ENCODE data around the gene LRSAM1.

The LRSAM1 gene

GRCh38 chr9:127495884-127496555, 44.7 kb downstream of the LRSAM1 start:
- no peak for DNase-seq

DNA sequence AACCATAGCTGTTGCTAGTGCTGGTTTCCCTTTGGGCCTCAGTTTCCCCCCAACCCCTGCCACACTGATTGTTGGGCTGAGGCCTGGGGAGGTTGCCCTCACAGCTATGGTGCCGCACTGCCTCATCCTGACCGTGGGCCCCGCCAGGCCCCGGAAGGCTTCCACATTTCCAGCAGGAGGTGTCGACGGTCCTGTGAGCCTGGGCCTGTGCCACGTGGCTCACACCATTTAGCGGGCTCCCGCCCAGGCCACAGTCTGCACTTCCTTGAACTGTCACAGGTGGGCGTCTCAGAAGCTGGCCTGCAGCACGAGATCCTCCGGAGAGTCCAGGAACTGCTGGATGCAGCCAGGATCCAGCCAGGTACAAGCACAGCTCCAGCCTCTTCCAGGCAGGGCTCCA, 45.7 kb downstream of the LRSAM1 start:
- DNase-seq: no peak

- no peak for DNase-seq
Measured at GRCh38 chr9:127497656-127498290, 46.5 kb downstream of the LRSAM1 start.

- no peak for DNase-seq
Measured at GRCh38 chr9:127498298-127498697, 47.0 kb downstream of the LRSAM1 start.

DNA sequence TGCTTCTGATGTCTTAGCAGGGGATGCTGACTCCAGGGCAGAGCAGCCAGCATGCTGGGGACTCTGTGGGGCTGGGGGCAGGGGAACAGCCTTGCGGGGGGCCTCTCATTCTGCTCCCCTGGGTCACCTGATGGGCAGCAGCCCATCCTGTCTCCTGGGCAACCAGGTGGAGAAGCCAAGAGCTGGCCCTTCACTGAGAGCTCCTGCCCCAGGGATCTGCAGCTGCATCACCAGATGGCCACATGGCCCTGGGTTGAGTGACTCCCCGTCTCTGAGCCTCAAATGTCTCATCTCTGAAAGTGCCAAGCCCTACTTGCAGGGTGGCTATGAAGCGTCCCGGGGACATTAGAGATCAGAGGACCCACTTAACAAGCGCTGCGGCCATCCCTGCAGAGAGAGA, 49.1 kb downstream of the LRSAM1 start:
- no peak for DNase-seq

- DNase-seq: no peak
Measured at GRCh38 chr9:127500862-127501261, 49.6 kb downstream of the LRSAM1 start.

DNA sequence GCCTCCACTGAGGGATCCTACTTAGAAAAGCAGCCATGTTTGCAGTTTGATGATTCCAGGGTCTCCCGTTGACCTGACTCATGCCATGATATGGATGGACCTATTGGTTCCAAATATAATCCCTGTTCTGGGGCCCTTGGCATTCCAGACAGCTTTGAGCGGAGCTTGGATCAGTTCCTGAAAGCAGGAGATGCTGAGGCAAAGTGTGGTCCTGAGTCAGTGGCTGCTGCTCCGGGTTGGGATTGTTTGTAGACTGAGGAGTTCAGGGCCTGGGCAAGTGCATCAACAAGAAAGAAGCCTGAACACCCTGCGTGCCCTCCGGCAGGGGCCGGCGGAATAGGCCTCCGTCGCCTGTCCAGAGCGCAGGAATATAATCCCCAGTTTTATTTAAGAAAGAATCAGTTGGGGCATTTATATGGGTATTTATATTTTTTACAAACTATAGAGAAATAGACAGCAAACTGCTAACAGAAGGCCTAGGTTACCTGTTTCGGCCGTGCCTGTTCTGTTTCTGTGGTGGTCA, 50.6 kb downstream of the LRSAM1 start:
- DNase-seq: no peak

GRCh38 chr9:127502706-127503378, 51.5 kb downstream of the LRSAM1 start:
- DNase-seq: no peak

DNA sequence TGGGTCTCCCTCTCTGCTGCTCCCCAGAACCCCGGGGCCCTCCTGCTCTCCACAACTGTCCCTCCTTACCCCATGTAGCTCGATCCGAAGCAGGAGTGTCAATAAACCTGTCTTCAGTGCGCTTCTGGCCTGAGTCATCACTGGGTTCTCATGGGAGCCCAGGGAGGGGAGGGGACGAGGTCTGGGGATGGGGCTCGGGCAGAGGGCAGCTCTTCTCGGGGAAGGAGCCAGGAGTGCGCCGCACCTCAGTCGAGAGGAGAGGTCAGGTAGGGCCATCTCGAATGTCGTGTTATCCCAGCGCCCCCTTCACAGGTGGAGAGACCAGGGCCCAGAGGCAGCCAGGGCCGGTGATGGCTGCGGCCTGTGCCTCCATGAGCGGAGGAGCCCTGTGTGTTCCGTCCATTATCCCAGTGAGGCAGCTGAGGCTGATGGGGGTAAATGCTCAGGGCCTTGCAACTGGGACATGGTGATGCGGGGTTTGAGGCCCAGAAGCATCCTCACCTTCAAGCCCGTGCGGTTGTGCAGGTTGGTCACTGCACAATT, 52.1 kb downstream of the LRSAM1 start:
- DNase-seq: no peak

GRCh38 chr9:127503947-127504886, 52.9 kb downstream of the LRSAM1 start:
- DNase-seq: peak in 50 of 56 donors; percentile 11 to 88 (median 55)

GRCh38 chr9:127504887-127505251, 53.6 kb downstream of the LRSAM1 start:
- no peak for DNase-seq

- no peak for DNase-seq
Measured at GRCh38 chr9:127505396-127506116, 54.2 kb downstream of the LRSAM1 start.

- DNase-seq: no peak
Measured at GRCh38 chr9:127506117-127506813, 55.0 kb downstream of the LRSAM1 start.

DNA sequence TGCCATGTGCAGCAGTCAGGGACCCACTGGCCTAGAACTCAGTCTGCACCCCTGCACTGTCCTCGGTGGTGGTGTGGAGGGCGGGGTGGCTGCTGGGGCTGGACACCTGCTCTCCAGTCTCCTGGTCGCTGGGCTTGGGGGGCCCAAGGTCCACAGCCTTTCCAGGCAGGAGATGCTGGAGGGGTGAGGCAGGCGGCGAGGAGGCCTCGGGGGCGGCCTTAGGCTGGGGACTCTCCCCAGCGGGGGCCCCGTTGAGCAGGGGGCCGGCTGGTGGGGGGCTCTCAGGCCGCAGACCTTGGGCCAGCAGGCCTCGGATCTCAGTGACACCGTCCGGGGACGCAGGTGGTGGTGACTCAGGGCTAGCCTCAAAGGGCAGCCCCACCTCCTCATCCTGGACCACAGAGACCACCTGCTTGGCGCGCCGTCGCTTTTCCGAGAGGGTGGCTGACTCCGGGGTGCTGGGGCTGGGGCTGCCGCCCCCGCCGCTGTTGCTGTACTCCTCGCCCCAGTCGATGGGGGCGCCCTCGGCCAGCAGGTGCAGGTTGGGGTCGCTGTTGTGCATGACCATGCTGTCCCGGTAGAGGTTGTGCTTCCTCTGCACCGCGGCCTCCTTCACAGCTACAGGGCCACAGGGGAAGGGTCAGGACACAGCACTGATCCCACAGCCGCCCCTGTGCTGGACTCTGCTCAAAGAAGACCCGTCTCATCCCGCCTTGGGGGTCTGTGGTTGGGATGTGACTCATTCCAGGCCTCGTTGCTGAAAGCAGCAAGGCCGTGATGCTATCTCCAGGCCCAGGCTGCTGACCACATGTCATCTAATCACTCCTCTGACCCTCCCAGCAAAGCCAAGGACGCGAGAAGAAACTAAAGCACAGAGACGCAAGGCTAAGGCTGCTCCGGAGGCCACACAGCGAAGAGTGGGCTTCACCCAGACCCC, 55.8 kb downstream of the LRSAM1 start:
- DNase-seq: no peak

DNA sequence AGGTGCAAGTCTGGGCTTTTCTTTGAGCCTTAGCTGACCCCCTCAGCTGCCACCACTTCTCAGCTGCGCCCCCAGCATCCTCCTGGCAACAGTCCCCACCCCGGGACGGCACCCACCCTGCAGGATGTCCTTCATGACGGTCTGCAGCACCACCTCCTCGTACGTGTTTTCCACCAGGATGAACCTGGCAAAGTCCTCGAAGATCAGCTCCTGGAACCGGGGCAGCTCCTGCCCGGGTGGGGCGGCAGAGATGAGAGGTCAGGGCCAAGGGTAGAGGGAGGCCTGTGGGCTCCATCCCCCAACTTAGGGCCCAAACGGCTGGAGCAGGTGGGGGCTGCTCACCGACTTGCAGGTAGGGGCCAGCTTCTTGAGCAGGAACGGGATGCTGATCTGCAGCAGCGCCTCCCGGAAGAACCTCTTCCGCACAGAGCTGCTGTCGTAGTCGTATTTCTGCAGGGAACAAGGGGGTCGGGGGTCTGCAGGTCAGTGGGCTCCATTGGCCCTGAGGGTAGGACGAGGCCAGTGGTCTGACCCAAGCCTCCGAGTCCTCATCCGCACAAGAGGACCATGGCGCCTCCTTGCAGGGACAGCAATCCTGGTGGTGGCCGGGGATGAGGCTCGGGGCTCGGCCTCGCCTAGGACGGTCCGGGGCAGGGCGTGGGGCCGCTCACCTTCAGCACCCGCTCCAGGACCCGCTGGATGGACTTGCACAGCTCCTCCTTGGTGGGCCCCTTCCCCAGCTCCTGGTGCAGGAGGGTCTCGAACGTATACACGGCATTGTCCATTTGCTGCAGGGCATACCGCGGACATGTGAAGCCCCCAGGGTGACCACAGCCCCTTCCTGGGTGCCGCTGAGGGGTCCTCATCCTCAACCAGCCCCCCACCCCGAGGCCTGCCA, 56.7 kb downstream of the LRSAM1 start:
- DNase-seq: no peak

GRCh38 chr9:127508901-127509260, 57.6 kb downstream of the LRSAM1 start:
- DNase-seq: no peak

- DNase-seq: no peak
Measured at GRCh38 chr9:127509261-127509954, 58.1 kb downstream of the LRSAM1 start.
